Parathyroid adenoma (tissue), 2 donors: Measurements from ENCODE around the gene EXOSC10.

Experiments
- H2AFZ ChIP-seq: fragments of 300-600 bp; sonication (generic); one replicate; pipeline ENCODE4 v1.7.0; 2017; ENCODE audit warnings: antibody characterized with exemption, mild to moderate bottlenecking
- H3K27ac ChIP-seq: fragments of 300-600 bp; sonication (generic); one replicate; pipeline ENCODE4 v1.7.0; 2017
- H3K27me3 ChIP-seq: fragments of 300-600 bp; sonication (generic); one replicate; pipeline ENCODE4 v1.7.0; 2017; ENCODE audit warnings: low read length; ENCODE audit not compliant: control insufficient read depth, insufficient read depth
- H3K36me3 ChIP-seq: fragments of 300-600 bp; sonication (generic); one replicate; pipeline ENCODE4 v1.7.0; 2017; ENCODE audit warnings: low read length; ENCODE audit not compliant: control insufficient read depth, insufficient read depth
- H3K4me1 ChIP-seq: fragments of 300-600 bp; sonication (generic); one replicate; pipeline ENCODE4 v1.7.0; 2017; ENCODE audit warnings: control low read depth
- H3K4me2 ChIP-seq: fragments of 300-600 bp; sonication (generic); one replicate; pipeline ENCODE4 v1.7.0; 2017; ENCODE audit warnings: low read length
- H3K4me3 ChIP-seq: fragments of 300-600 bp; sonication (generic); one replicate; pipeline ENCODE4 v1.7.0; 2017; ENCODE audit warnings: low read depth, low read length
- H3K79me2 ChIP-seq: fragments of 300-600 bp; sonication (generic); one replicate; pipeline ENCODE4 v1.7.0; 2017; ENCODE audit warnings: control low read depth
- H3K9ac ChIP-seq: fragments of 300-600 bp; sonication (generic); one replicate; pipeline ENCODE4 v1.7.0; 2017; ENCODE audit warnings: mild to moderate bottlenecking
- H3K9me3 ChIP-seq: fragments of 300-600 bp; sonication (generic); one replicate; pipeline ENCODE4 v1.7.0; 2017; ENCODE audit warnings: low read length; ENCODE audit not compliant: control insufficient read depth
- CTCF ChIP-seq: fragments of 300-600 bp; sonication (generic); IDR thresholded peaks from one replicate; pipeline ENCODE4 v1.7.0; 2017; ENCODE audit warnings: antibody characterized with exemption, mild to moderate bottlenecking
- donor health status: primary hyperparathyroidism.

The EXOSC10 gene

DNA sequence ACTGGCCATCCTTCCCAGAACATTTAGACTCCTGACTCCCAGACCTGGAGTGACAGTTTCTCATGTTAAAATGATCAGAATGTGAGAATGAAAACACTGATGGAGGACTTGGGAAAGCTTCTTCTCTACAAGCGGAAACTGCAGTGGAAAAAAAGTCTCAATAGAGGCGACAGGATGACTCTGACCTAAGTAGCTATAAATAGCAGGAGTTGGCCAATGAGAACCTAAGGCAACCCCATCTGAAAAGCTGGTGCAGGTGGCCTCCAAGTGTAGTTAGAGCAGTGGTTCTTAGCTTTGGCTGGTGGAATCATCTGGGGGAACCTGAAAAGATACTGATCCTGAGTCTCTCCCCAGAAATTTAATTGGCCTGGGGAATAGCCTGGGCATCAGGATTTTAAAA, 44.2 kb upstream of the EXOSC10 start:
- H3K27ac ChIP-seq: no peak overlapping the region
- H3K27me3 ChIP-seq: no peaks in the 10 kb centered on the region
- no peaks in the 10 kb centered on the region for H3K36me3 ChIP-seq
- no peak for TF ChIP-seq CTCF
- no peak overlapping the region for H2AFZ ChIP-seq
- no peaks in the 10 kb centered on the region for H3K4me1 ChIP-seq
- no peak overlapping the region for H3K4me2 ChIP-seq
- H3K9ac ChIP-seq: no peak overlapping the region
- H3K79me2 ChIP-seq: no peaks in the 10 kb centered on the region
- H3K4me3 ChIP-seq: no peak overlapping the region
- no peaks in the 10 kb centered on the region for H3K9me3 ChIP-seq

- H3K27me3 ChIP-seq: no peaks in the 10 kb centered on the region
- TF ChIP-seq CTCF: no peak
- no peak overlapping the region for H2AFZ ChIP-seq
- no peak overlapping the region for H3K27ac ChIP-seq
- no peaks in the 10 kb centered on the region for H3K36me3 ChIP-seq
- no peak overlapping the region for H3K4me3 ChIP-seq
- H3K9ac ChIP-seq: no peak overlapping the region
- H3K9me3 ChIP-seq: no peaks in the 10 kb centered on the region
- H3K4me2 ChIP-seq: no peak overlapping the region
- no peaks in the 10 kb centered on the region for H3K79me2 ChIP-seq
- H3K4me1 ChIP-seq: no peaks in the 10 kb centered on the region
Measured at GRCh38 chr1:11143401-11143800, 43.7 kb upstream of the EXOSC10 start.

GRCh38 chr1:11142618-11143391, 43.1 kb upstream of the EXOSC10 start:
- no peaks in the 10 kb centered on the region for H3K27me3 ChIP-seq
- no peak overlapping the region for H3K4me2 ChIP-seq
- H3K79me2 ChIP-seq: no peaks in the 10 kb centered on the region
- H3K27ac ChIP-seq: no peak overlapping the region
- no peaks in the 10 kb centered on the region for H3K9me3 ChIP-seq
- no peaks in the 10 kb centered on the region for H3K4me1 ChIP-seq
- H2AFZ ChIP-seq: no peak overlapping the region
- H3K9ac ChIP-seq: no peak overlapping the region
- H3K36me3 ChIP-seq: no peaks in the 10 kb centered on the region
- no peak for TF ChIP-seq CTCF
- H3K4me3 ChIP-seq: no peak overlapping the region

DNA sequence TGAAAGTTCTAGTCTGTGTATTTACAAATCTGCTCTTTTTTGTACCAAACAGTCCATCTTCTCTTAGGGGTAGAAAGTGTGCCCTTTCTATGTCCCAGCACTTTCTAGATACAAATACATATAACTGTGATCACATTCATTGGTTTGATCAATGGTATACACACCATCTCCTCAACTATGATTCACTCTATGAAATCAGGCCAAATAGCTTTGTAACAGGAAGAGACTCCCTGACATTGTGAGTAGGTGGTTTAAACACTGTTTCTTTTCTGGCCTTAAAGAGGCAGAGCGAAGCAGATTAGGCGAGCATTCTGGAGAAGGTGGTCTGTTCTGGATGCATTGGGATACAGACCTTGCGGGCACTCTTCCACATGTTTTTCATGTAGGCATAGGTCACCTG, 39.3 kb upstream of the EXOSC10 start:
- Histone ChIP-seq H3K36me3 (no peaks in the 10 kb centered on the region), H3K27ac (no peak overlapping the region)
- TF ChIP-seq CTCF: no peak

DNA sequence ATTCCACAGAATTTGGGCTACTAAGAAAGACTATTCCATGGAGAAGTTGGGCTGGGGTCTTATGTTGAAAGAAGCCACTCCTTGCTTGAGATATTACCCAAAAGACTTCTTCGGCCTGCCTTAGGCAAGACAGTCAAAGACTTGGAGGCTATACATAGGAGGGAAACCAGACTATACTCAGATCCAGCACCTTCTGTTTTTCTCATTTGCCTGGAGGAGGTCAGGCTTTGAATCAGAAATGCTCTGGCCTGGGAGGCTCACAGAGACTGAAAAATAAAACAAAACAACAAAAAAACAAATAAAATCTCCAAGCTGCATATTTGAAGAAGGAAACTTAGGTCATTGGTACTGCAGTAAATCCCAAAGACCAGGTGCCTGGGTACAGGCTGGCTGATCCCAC, 38.4 kb upstream of the EXOSC10 start:
- H3K36me3 ChIP-seq: no peaks in the 10 kb centered on the region
- no peak overlapping the region for H3K4me3 ChIP-seq
- H3K27me3 ChIP-seq: no peaks in the 10 kb centered on the region
- H3K79me2 ChIP-seq: no peaks in the 10 kb centered on the region
- no peak for TF ChIP-seq CTCF
- H3K9ac ChIP-seq: no peak overlapping the region
- H3K4me2 ChIP-seq: no peak overlapping the region
- H2AFZ ChIP-seq: no peak overlapping the region
- H3K4me1 ChIP-seq: no peaks in the 10 kb centered on the region
- no peaks in the 10 kb centered on the region for H3K9me3 ChIP-seq
- H3K27ac ChIP-seq: no peak overlapping the region

More for the DNA sequence above, 39.3 kb upstream of the EXOSC10 start:
- no peaks in the 10 kb centered on the region for H3K27me3 ChIP-seq
- no peaks in the 10 kb centered on the region for H3K79me2 ChIP-seq
- H3K4me3 ChIP-seq: no peak overlapping the region
- H3K4me2 ChIP-seq: no peak overlapping the region
- no peaks in the 10 kb centered on the region for H3K4me1 ChIP-seq
- no peak overlapping the region for H3K9ac ChIP-seq
- H3K9me3 ChIP-seq: no peaks in the 10 kb centered on the region
- H2AFZ ChIP-seq: no peak overlapping the region
